GM23338 (cell line): ENCODE measurements around the gene BNC2. TPM values are rescaled to one million over a fixed set of nuclear protein-coding genes. Genes with fewer than 3 reads are reported as not detected.

ENCODE experiments used
- ATAC-seq: fragments of 200-7000 bp; cut with Tn5 transposase; 3 replicates; pipeline ENCODE4 v1.9.1; 2020
- DNase-seq: peaks from one replicate; pipeline ENCODE4 v3.0.0-alpha.2; 2015; ENCODE audit warnings: low spot score
- H2AFZ ChIP-seq: fragments of 200-600 bp; sonication (generic); 2 replicates; pipeline ENCODE4 v1.8.0; 2016; ENCODE audit warnings: antibody characterized with exemption, mild to moderate bottlenecking, moderate library complexity
- H3F3A ChIP-seq: fragments of 200-600 bp; sonication (generic); replicated peaks from 2 replicates; pipeline ENCODE4 v1.8.0; 2017; ENCODE audit warnings: antibody characterized with exemption, mixed run types, low read depth
- H3K27ac ChIP-seq: fragments of 200-600 bp; sonication (generic); 2 replicates; pipeline ENCODE4 v1.6.1; 2016; ENCODE audit warnings: low read depth
- H3K27me3 ChIP-seq: fragments of 200-600 bp; sonication (generic); 2 replicates; pipeline ENCODE4 v1.8.0; 2016; ENCODE audit warnings: mild to moderate bottlenecking, mixed run types, moderate library complexity; ENCODE audit not compliant: insufficient read depth
- H3K36me3 ChIP-seq: fragments of 200-600 bp; sonication (generic); 2 replicates; pipeline ENCODE4 v1.8.0; 2016; ENCODE audit warnings: mild to moderate bottlenecking; ENCODE audit not compliant: insufficient read depth
- H3K4me1 ChIP-seq: fragments of 200-600 bp; sonication (generic); 2 replicates; pipeline ENCODE4 v1.8.0; 2016; ENCODE audit warnings: mild to moderate bottlenecking, moderate library complexity; ENCODE audit not compliant: insufficient read depth
- H3K4me2 ChIP-seq: fragments of 200-600 bp; sonication (generic); 2 replicates; pipeline ENCODE4 v1.7.1; 2017; ENCODE audit warnings: mixed run types
- H3K4me3 ChIP-seq: fragments of 200-600 bp; sonication (generic); 2 replicates; pipeline ENCODE4 v1.6.1; 2016; ENCODE audit warnings: mixed run types
- H3K79me2 ChIP-seq: fragments of 200-600 bp; sonication (generic); replicated peaks from 2 replicates; pipeline ENCODE4 v1.8.0; 2017; ENCODE audit warnings: mild to moderate bottlenecking; ENCODE audit not compliant: insufficient read depth
- H3K9me2 ChIP-seq: fragments of 200-600 bp; sonication (generic); 2 replicates; pipeline ENCODE4 v1.8.0; 2017; ENCODE audit not compliant: insufficient read depth
- H4K20me1 ChIP-seq: fragments of 200-600 bp; sonication (generic); replicated peaks from 2 replicates; pipeline ENCODE4 v1.8.0; 2017; ENCODE audit warnings: mild to moderate bottlenecking; ENCODE audit not compliant: insufficient read depth
- H3K27ac Mint-ChIP-seq: 2 replicates; pipeline ENCODE4 v1.8.0; 2020; ENCODE audit warnings: inconsistent platforms, mild to moderate bottlenecking, moderate library complexity, mixed read lengths
- H3K27me3 Mint-ChIP-seq: 3 replicates; pipeline ENCODE4 v1.8.0; 2022; ENCODE audit warnings: low read depth, mild to moderate bottlenecking, moderate library complexity, mixed read lengths, inconsistent platforms; ENCODE audit not compliant: insufficient read depth, poor library complexity
- H3K36me3 Mint-ChIP-seq: 3 replicates; pipeline ENCODE4 v1.8.0; 2021; ENCODE audit warnings: low read depth, mild to moderate bottlenecking, inconsistent platforms, moderate library complexity, mixed read lengths
- H3K4me1 Mint-ChIP-seq: 3 replicates; pipeline ENCODE4 v1.8.0; 2020; ENCODE audit warnings: mild to moderate bottlenecking, inconsistent platforms, mixed read lengths
- H3K4me3 Mint-ChIP-seq: 3 replicates; pipeline ENCODE4 v1.8.0; 2021; ENCODE audit warnings: moderate library complexity, mild to moderate bottlenecking, inconsistent platforms, mixed read lengths
- H3K9me3 Mint-ChIP-seq: 3 replicates; pipeline ENCODE4 v1.8.0; 2020; ENCODE audit warnings: moderate library complexity, mild to moderate bottlenecking, inconsistent platforms, mixed read lengths
- CTCF ChIP-seq, 2 experiments: fragments of 200-600 bp in 1 of 2; sonication (generic) in 1 of 2; conservative IDR thresholded peaks; 2 replicates each; pipeline versions ENCODE4 v1.5.1 to v1.6.1; 2016 to 2017; ENCODE audit warnings: antibody characterized with exemption in 2 of 2, low read depth in 2 of 2, mild to moderate bottlenecking in 2 of 2, moderate library complexity in 1 of 2
- EZH2phosphoT487 ChIP-seq: fragments of 200-600 bp; sonication (generic); IDR thresholded peaks from one replicate; pipeline ENCODE4 v1.8.1; 2018; ENCODE audit warnings: antibody characterized with exemption; ENCODE audit not compliant: unreplicated experiment
- JUNB ChIP-seq: IDR thresholded peaks from one replicate; pipeline ENCODE4 v1.6.1; 2016; ENCODE audit warnings: antibody characterized with exemption; ENCODE audit not compliant: unreplicated experiment
- NANOG ChIP-seq: IDR thresholded peaks from 2 replicates; pipeline ENCODE4 v1.6.1; 2016; ENCODE audit warnings: antibody characterized with exemption, borderline replicate concordance
- STAT1 ChIP-seq: IDR thresholded peaks from one replicate; pipeline ENCODE4 v1.6.1; 2016; ENCODE audit warnings: antibody characterized with exemption; ENCODE audit not compliant: unreplicated experiment
- ZNF331 ChIP-seq: fragments of 250-450 bp; sonication (Bioruptor Pico); IDR thresholded peaks from 2 replicates; pipeline ENCODE4 v1.5.0; 2020; ENCODE audit warnings: low read depth, mild to moderate bottlenecking, moderate library complexity
- polyA plus RNA-seq: library from polyadenylated mRNA; unstranded; fragments of >200 nt; fragmentation: Nextera tagmentation; extraction: Ambion mirVana; gene quantifications from 2 replicates; pipeline ENCODE4 v1.2.1, GENCODE V29; 2016
- total RNA-seq: library from RNA; depleted of rRNA; stranded (reverse); fragments of >200 nt; shearing (Covaris generic); gene quantifications from 2 replicates; pipeline ENCODE4 v1.2.3, GENCODE V29; 2014
- TF ChIP-seq, protein P1 (sequence below): IDR thresholded peaks from one replicate; pipeline ENCODE4 v1.6.1; 2018; ENCODE audit warnings: antibody characterized with exemption; ENCODE audit not compliant: unreplicated experiment

BNC2 gene
- total and polyA plus RNA-seq, 2 experiments from 2014 or later = 12.7 to 13.2 TPM

GRCh38 chr9:16803648-16804047 lies 66.8 kb downstream of the BNC2 start:
- no peak overlapping the region for H2AFZ ChIP-seq
- peak overlapping the region; percentile 20 for H3K4me3 ChIP-seq
- H4K20me1 ChIP-seq = no peaks in the 10 kb centered on the region
- no peaks in the 10 kb centered on the region for H3K36me3 ChIP-seq
- H3K27ac ChIP-seq = peak overlapping the region; percentile 0; the same call in 1 of the 2 replicates
- H3K9me2 ChIP-seq = no peaks in the 10 kb centered on the region
- peaks cover 67% of the 10 kb centered on the region for H3K4me1 Mint-ChIP-seq
- no peak overlapping the region for H3K4me3 Mint-ChIP-seq
- H3F3A ChIP-seq = no peaks in the 10 kb centered on the region
- peak overlapping the region; percentile 53 for H3K4me2 ChIP-seq
- DNase-seq = no peak
- peak overlapping the region; percentile 19; the same call in 1 of the 2 replicates for H3K27ac Mint-ChIP-seq
- peaks cover 3% of the 10 kb centered on the region; the same call in 1 of the 3 replicates for H3K36me3 Mint-ChIP-seq
- no peaks in the 10 kb centered on the region for H3K27me3 Mint-ChIP-seq
- peaks cover 77% of the 10 kb centered on the region for H3K4me1 ChIP-seq
- TF ChIP-seq, protein P1, sequence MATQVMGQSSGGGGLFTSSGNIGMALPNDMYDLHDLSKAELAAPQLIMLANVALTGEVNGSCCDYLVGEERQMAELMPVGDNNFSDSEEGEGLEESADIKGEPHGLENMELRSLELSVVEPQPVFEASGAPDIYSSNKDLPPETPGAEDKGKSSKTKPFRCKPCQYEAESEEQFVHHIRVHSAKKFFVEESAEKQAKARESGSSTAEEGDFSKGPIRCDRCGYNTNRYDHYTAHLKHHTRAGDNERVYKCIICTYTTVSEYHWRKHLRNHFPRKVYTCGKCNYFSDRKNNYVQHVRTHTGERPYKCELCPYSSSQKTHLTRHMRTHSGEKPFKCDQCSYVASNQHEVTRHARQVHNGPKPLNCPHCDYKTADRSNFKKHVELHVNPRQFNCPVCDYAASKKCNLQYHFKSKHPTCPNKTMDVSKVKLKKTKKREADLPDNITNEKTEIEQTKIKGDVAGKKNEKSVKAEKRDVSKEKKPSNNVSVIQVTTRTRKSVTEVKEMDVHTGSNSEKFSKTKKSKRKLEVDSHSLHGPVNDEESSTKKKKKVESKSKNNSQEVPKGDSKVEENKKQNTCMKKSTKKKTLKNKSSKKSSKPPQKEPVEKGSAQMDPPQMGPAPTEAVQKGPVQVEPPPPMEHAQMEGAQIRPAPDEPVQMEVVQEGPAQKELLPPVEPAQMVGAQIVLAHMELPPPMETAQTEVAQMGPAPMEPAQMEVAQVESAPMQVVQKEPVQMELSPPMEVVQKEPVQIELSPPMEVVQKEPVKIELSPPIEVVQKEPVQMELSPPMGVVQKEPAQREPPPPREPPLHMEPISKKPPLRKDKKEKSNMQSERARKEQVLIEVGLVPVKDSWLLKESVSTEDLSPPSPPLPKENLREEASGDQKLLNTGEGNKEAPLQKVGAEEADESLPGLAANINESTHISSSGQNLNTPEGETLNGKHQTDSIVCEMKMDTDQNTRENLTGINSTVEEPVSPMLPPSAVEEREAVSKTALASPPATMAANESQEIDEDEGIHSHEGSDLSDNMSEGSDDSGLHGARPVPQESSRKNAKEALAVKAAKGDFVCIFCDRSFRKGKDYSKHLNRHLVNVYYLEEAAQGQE = no peak
- TF ChIP-seq ZNF331 (CRISPR knock-in tag) (no peak), CTCF (conservative IDR thresholded peaks at IDR 0.05; ENCODE audit: low read depth in 2 of 2) (no peak), NANOG (0 out of 2 replicates have a peak, but pooled peaks have one; percentile 14), EZH2phosphoT487 (no peak)
- no peaks in the 10 kb centered on the region for H3K9me3 Mint-ChIP-seq
- H3K79me2 ChIP-seq = peaks cover 46% of the 10 kb centered on the region
- ATAC-seq = no peak
- H3K27me3 ChIP-seq = no peaks in the 10 kb centered on the region

DNA sequence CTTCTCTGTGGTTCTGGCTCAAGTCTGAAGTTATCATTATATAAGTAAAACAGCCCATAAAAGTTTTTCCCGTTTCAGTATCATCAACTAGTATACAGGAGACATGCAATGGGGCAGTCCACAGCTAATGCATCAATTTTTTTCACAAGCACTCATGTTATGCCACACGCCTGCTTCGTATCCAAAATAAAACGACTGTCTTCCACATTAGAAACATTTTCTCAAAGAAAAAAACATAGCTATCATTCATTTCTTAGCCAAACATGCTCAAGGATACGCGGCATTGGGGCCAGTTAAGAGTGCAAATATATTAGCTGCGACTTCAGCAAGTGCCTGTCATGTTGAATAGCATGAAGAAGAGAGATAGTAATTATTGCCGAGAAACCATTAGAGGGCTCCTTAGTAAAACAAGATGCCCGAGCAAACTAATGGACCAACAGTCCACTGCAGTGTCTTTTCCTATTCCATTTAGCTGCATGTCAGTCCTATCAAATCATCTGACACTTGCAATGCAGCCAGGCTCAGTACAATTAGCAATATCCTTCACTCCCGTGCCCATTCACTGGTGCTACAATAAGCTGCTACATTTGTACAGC lies 68.5 kb downstream of the BNC2 start:
- peak overlapping the region; percentile 19; the same call in 1 of the 2 replicates for H3K4me2 ChIP-seq
- H3K27me3 Mint-ChIP-seq = no peaks in the 10 kb centered on the region
- TF ChIP-seq, protein P1 = no peak
- no peak for TF ChIP-seq STAT1
- no peak for TF ChIP-seq JUNB
- TF ChIP-seq CTCF (conservative IDR thresholded peaks at IDR 0.05; ENCODE audit: low read depth in 2 of 2) = no peak

More for the DNA sequence above, 68.5 kb downstream of the BNC2 start:
- no peak overlapping the region for H2AFZ ChIP-seq
- ATAC-seq (no peak), DNase-seq (no peak)
- Mint-ChIP-seq H3K9me3 (no peaks in the 10 kb centered on the region), H3K36me3 (peaks cover 3% of the 10 kb centered on the region; the same call in 1 of the 3 replicates), H3K4me3 (no peak overlapping the region), H3K27ac (peak overlapping the region; percentile 18; the same call in 1 of the 2 replicates), H3K4me1 (peaks cover 74% of the 10 kb centered on the region)
- H3K27me3 ChIP-seq = no peaks in the 10 kb centered on the region
- peaks cover 71% of the 10 kb centered on the region for H3K4me1 ChIP-seq
- no peak overlapping the region for H3K4me3 ChIP-seq
- no peaks in the 10 kb centered on the region for H3K9me2 ChIP-seq
- H3K27ac ChIP-seq = peak overlapping the region; percentile 1; the same call in 1 of the 2 replicates
- H3K79me2 ChIP-seq = peaks cover 55% of the 10 kb centered on the region
- no peaks in the 10 kb centered on the region for H3K36me3 ChIP-seq
- no peaks in the 10 kb centered on the region for H3F3A ChIP-seq
- no peaks in the 10 kb centered on the region for H4K20me1 ChIP-seq
